ENCODE measurements around the gene YAP1.
A peak's percentile ranks its signal among the peaks of the same experiment; 100 is the strongest.
"Not testable (repeated sequence)": the region's sequence is repeated elsewhere in the genome, so short reads cannot be mapped to it uniquely, and the experiment has no call there.

Gene YAP1

GRCh38 chr11:102240502-102240901 is 130.3 kb downstream of the YAP1 start:
- DNase-seq (ENCODE audit: low spot score): no peak

DNA sequence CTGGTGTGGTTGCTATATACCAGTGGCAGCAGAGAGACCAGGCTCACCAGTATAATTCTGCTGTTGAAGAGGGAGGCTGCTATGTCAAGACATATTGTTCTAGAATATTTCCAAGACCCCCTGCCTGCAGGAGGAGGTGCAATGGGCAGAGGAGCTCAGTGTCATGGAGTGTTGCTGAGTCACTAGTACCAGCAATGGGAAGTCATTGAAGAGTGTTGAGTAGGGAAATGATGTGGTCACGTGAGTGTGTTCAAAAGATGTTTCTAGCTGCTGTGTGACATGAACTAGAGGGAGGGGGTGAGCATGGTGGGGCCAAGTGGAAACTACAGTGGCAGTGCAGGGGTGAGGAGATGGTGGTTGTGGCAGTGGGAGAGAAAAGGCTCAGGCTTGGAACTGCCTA is 130.8 kb downstream of the YAP1 start:
- DNase-seq (ENCODE audit: low spot score): no peak

DNA sequence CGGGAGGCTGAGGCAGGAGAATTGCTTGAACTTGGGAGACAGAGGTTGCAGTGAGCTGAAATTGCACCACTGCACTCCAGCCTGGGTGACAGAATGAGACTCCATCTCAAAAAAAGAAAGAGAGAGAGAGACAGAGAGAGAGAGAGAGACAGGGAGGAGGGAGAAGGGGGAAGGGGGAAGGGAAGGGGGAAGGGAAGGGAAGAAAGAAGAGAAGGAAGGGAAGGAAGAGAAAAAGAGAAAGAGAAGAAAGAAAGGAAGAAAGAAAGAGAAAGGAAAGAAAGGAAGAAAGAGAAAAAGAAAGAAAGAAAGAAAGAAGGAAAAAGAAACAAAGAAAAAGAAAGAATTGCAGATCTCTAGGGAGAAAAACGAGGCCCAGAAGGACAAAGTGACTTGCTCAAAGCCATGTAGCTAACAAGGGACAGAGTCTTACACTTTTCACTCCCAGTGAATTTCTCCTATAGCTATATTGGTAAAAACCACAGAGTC is 133.2 kb downstream of the YAP1 start:
- no peak for DNase-seq (ENCODE audit: low spot score)

- DNase-seq (ENCODE audit: low spot score): no peak
Observed at GRCh38 chr11:102244681-102245409, 134.6 kb downstream of the YAP1 start.

- no peak for DNase-seq (ENCODE audit: low spot score)
Observed at GRCh38 chr11:102251423-102251822, 141.2 kb downstream of the YAP1 start.

GRCh38 chr11:102252339-102252891 is 142.2 kb downstream of the YAP1 start:
- no peak for DNase-seq (ENCODE audit: low spot score)

GRCh38 chr11:102253020-102253715 is 142.9 kb downstream of the YAP1 start:
- no peak for DNase-seq (ENCODE audit: low spot score)

- no peak for DNase-seq (ENCODE audit: low spot score)
Observed at GRCh38 chr11:102254047-102254446, 143.8 kb downstream of the YAP1 start.

DNA sequence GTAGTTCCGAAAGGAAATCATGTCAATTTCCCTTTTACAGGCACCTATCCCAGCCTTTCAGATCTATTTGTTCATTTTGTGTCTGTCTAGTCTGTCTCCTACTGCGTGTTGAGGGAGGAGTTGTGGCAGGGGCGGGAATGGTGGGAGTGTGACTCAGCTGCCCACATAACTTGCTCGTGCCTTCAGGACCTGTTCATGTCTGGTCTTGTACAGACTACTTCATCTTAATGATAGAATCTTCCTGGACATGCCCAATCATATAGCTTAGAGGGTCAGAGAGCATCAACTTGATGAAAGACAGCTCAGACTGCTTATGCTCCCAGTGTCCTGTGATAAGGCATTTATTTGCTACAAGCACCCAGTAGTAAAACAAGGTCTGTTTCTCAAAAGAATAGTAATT is 146.0 kb downstream of the YAP1 start:
- DNase-seq (ENCODE audit: low spot score): no peak

- no peak for DNase-seq (ENCODE audit: low spot score)
Observed at GRCh38 chr11:102260241-102260640, 150.0 kb downstream of the YAP1 start.

- no peak for DNase-seq (ENCODE audit: low spot score)
Observed at GRCh38 chr11:102263379-102264003, 153.2 kb downstream of the YAP1 start.

DNA sequence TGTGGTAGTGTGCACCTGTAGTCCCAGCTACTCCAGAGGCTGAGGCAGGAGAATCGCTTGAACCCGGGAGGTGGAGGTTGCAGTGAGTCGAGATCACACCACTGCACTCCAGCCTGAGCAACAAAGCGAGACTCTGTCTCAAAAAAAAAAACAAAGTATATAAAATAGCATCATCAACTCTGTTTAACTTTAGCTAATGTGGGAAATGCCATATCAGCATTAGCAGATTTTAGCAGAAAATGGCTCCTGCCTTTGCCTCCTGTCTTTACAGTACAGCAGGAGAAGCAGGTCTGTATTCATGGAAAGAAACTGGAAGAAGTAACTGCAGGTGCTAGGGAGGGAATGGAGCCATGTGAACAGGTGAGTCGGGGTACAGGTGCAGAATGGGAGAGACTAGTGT is 154.5 kb downstream of the YAP1 start:
- not testable (repeated sequence) for DNase-seq (ENCODE audit: low spot score)

GRCh38 chr11:102266099-102266498 is 155.9 kb downstream of the YAP1 start:
- DNase-seq (ENCODE audit: low spot score): no peak

DNA sequence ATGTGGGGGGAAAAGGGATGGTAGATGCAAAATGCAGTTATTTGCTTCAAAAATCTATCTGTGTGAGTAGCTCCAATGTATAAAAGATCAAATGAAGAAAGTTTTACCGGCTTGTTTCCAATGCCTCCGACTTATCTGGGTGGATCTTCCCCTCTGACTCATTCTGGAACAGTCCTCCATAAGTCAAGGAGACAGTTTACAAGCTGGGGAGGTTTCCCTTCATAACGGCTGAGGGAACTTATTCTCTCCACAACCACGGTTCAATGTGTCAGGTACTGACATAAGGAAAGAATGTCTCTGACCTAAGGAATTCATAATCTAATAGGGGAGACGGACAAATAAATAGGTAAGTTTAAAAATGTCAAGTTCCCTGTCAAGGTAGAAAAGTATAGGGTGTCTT is 157.4 kb downstream of the YAP1 start:
- no peak for DNase-seq (ENCODE audit: low spot score)

- DNase-seq (ENCODE audit: low spot score): peak; percentile 72
Observed at GRCh38 chr11:102268083-102268984, 158.1 kb downstream of the YAP1 start.

- no peak for DNase-seq (ENCODE audit: low spot score)
Observed at GRCh38 chr11:102268985-102269470, 158.8 kb downstream of the YAP1 start.

DNA sequence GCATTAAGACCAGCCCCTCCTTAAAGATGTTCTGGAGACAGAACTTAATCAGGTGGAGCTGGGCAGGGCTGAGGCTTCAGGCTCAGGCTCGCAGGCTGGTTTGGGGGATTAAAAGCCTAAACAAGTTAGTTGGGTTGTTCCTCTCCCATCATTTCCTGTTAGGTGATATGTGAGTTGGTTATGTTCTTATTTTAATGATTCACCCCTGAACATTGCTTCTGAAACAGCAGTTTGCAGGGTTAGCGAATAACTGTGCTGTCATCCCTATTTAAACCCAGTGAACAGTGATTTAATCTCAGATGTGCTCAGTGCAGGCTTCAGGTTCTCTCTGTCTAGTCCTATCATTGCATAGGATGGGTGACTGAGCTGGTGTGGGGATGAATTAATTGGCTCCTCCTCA is 159.7 kb downstream of the YAP1 start:
- DNase-seq (ENCODE audit: low spot score): no peak

DNA sequence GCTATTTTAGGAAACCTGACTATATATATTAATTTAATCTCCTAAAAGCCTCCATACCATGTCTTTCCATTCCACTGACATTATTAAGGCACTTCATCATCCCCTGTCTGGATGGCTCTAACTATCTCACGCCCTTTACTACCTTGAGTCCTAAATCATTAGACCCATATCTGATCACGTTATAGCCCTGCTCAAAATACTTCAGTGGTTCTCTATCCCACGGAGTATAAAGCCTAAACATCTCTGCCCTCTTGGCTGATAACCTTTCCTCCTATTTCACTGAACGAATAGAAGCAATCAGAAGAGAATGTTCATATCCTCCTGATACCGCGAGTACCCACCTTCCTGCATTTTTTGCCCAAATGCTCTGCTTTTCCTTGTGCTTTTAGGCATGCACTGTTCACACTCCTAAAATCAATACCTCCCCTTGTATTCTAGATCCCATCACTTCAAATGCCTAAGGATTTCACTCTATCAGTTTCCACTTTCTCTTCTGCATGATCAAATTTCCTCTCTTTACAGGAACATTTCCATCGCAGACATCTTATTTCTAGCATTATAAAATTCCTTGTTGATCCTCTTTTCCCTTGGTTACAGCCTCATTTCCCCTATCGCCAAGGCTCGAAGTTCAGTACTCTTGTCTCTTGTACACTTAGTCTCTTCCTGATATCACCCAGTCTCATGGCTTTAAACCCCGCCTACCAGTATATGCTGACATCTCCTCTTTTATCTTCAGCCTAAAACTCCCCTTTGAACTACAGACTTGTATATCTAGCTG is 162.0 kb downstream of the YAP1 start:
- DNase-seq (ENCODE audit: low spot score): no peak

- no peak for DNase-seq (ENCODE audit: low spot score)
Observed at GRCh38 chr11:102274628-102275027, 164.4 kb downstream of the YAP1 start.

DNA sequence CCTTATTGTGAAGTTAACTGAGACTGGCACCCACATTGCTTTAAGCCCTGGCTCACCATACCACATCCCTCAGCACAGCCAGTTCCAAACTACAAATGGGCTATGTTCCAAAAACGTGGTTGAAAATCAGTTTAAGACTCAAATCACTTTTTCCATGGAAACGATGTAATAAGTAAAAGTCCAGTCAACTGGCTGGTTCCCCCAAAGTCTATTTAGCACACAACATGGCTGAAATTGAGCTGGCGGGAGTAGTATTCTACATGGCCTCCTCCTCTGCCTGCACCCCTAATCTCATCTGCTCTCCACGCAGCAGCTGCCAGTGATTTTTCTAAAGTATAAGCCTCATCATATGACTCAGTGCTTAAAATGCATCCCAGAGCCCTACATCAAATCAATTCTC is 166.1 kb downstream of the YAP1 start:
- no peak for DNase-seq (ENCODE audit: low spot score)

- no peak for DNase-seq (ENCODE audit: low spot score)
Observed at GRCh38 chr11:102276783-102277182, 166.5 kb downstream of the YAP1 start.
